Caco-2 (cell line): Measurements from ENCODE around the gene ATP11C. TPM values are rescaled to one million over a fixed set of nuclear protein-coding genes. Genes with fewer than 3 reads are reported as not detected.

Experiments
- BruUV-seq: library from RNA; stranded (reverse); fragments of 400-500 nt; replicated peaks from 2 replicates; lab custom pipeline; 2021; lab: Mats Ljungman, UMichigan
- CTCF ChIA-PET: fragments of 300-600 bp; sonication (Branson Sonifier 250); formaldehyde crosslinking; loops from one replicate; lab custom pipeline; 2022; ENCODE audit warnings: antibody characterized with exemption; lab: Charles Lee
- POLR2A ChIA-PET: fragments of 300-600 bp; sonication (Branson Sonifier 250); formaldehyde crosslinking; loops from one replicate; lab custom pipeline; 2022; ENCODE audit warnings: antibody characterized with exemption; lab: Charles Lee
- DNase-seq, 2 experiments: peaks; one replicate each; pipeline versions ENCODE4 v3.0.0 to v3.0.0-alpha.2; 2020 to 2022
- H3K27me3 ChIP-seq: replicated peaks from 2 replicates; pipeline ENCODE4 v1.6.0; 2011; ENCODE audit warnings: low read length; ENCODE audit not compliant: control insufficient read depth, insufficient read depth
- H3K36me3 ChIP-seq: 2 replicates; pipeline ENCODE4 v1.5.1; 2011; ENCODE audit warnings: low read length; ENCODE audit not compliant: control insufficient read depth, insufficient read depth
- H3K4me1 ChIP-seq: fragments of 250-450 bp; sonication (Bioruptor Pico); 2 replicates; pipeline ENCODE4 v1.5.1; 2020; ENCODE audit warnings: mild to moderate bottlenecking
- H3K4me3 ChIP-seq: 2 replicates; pipeline ENCODE4 v1.5.1; 2011; ENCODE audit warnings: low read depth, mild to moderate bottlenecking, control low read depth, low read length
- H3K9me3 ChIP-seq: fragments of 250-450 bp; sonication (Bioruptor Pico); 2 replicates; pipeline ENCODE4 v1.5.1; 2020; ENCODE audit warnings: mild to moderate bottlenecking, moderate library complexity
- H3K27ac Mint-ChIP-seq: one replicate; pipeline ENCODE4 v1.8.0; 2022; ENCODE audit warnings: mixed read lengths; ENCODE audit not compliant: unreplicated experiment
- H3K27me3 Mint-ChIP-seq: one replicate; pipeline ENCODE4 v1.8.0; 2022; ENCODE audit warnings: mixed read lengths; ENCODE audit not compliant: insufficient read depth, unreplicated experiment
- H3K36me3 Mint-ChIP-seq: one replicate; pipeline ENCODE4 v1.8.0; 2022; ENCODE audit warnings: mild to moderate bottlenecking, mixed read lengths; ENCODE audit not compliant: insufficient read depth, unreplicated experiment
- H3K4me1 Mint-ChIP-seq: one replicate; pipeline ENCODE4 v1.8.0; 2022; ENCODE audit warnings: low read depth, mixed read lengths; ENCODE audit not compliant: unreplicated experiment
- H3K4me3 Mint-ChIP-seq: one replicate; pipeline ENCODE4 v1.8.0; 2022; ENCODE audit warnings: mild to moderate bottlenecking, moderate library complexity, mixed read lengths; ENCODE audit not compliant: unreplicated experiment
- H3K9me3 Mint-ChIP-seq: one replicate; pipeline ENCODE4 v1.8.0; 2022; ENCODE audit warnings: mixed read lengths; ENCODE audit not compliant: unreplicated experiment
- intact Hi-C: fragments of 100-400 bp; cut with micrococcal nuclease; formaldehyde crosslinking; loops from one replicate; pipeline ENCODE4 v1.10.0; 2022; ENCODE audit not compliant: unreplicated experiment
- total RNA-seq: library from RNA; stranded (reverse); gene quantifications from 2 replicates; pipeline ENCODE4 v1.2.3, GENCODE V29; 2022
- TF ChIP-seq, protein P1 (sequence below), 2 experiments: fragments of 200-600 bp in 1 of 2; IDR thresholded peaks; 1 replicate in 1 of 2; 2 replicates in 1 of 2; pipeline versions ENCODE4 v1.5.1 to v1.8.0; 2011 to 2022; ENCODE audit warnings: antibody characterized with exemption in 1 of 2, control low read depth in 1 of 2, inconsistent platforms in 1 of 2, low read depth in 1 of 2, low read length in 1 of 2, mild to moderate bottlenecking in 1 of 2, moderate library complexity in 1 of 2; ENCODE audit not compliant: insufficient read depth in 1 of 2, severe bottlenecking in 1 of 2, unreplicated experiment in 1 of 2

ATP11C gene
- total RNA-seq, 1 experiment from 2014 or later: 12.2 TPM

DNA sequence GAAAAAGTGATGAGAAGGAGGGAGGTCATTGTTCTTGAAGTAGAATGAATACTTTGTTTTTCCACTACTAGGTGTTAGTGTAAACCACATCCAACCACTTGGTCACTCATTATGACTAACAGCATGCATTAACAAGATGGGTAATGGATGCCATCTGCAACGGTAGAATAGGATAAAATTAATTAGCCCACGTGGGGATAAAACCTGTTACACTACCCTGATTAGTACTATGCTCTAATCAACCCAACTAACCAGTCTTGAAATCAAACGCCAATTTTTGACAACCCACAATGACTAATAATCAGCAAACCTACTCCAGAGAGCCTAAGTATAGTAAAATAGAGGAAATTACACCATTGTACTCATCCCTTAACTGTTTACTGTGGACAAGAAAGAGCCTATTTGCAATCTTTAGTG, 131.4 kb downstream of the ATP11C start:
- CTCF ChIA-PET: no interaction called here
- Histone ChIP-seq H3K36me3 (no peaks in the 10 kb centered on the region), H3K4me1 (no peaks in the 10 kb centered on the region), H3K27me3 (no peaks in the 10 kb centered on the region), H3K9me3 (no peaks in the 10 kb centered on the region), H3K4me3 (no peak overlapping the region)
- Mint-ChIP-seq H3K9me3 (no peaks in the 10 kb centered on the region), H3K4me3 (no peak overlapping the region), H3K36me3 (peaks cover 6% of the 10 kb centered on the region), H3K4me1 (no peaks in the 10 kb centered on the region), H3K27ac (no peak overlapping the region), H3K27me3 (no peaks in the 10 kb centered on the region)
- POLR2A ChIA-PET: no interaction called here
- DNase-seq: no peak
- intact Hi-C loops: no loop called here
- BruUV-seq: no TSS peak
- TF ChIP-seq, protein P1, sequence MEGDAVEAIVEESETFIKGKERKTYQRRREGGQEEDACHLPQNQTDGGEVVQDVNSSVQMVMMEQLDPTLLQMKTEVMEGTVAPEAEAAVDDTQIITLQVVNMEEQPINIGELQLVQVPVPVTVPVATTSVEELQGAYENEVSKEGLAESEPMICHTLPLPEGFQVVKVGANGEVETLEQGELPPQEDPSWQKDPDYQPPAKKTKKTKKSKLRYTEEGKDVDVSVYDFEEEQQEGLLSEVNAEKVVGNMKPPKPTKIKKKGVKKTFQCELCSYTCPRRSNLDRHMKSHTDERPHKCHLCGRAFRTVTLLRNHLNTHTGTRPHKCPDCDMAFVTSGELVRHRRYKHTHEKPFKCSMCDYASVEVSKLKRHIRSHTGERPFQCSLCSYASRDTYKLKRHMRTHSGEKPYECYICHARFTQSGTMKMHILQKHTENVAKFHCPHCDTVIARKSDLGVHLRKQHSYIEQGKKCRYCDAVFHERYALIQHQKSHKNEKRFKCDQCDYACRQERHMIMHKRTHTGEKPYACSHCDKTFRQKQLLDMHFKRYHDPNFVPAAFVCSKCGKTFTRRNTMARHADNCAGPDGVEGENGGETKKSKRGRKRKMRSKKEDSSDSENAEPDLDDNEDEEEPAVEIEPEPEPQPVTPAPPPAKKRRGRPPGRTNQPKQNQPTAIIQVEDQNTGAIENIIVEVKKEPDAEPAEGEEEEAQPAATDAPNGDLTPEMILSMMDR (IDR thresholded peaks at IDR 0.05; ENCODE audit: insufficient read depth in 1 of 2, low read depth in 1 of 2, low read length in 1 of 2, severe bottlenecking in 1 of 2, unreplicated experiment in 1 of 2): no peak

- Histone ChIP-seq H3K9me3 (no peaks in the 10 kb centered on the region), H3K36me3 (no peaks in the 10 kb centered on the region), H3K4me1 (no peaks in the 10 kb centered on the region), H3K27me3 (no peaks in the 10 kb centered on the region), H3K4me3 (no peak overlapping the region)
- Mint-ChIP-seq H3K27ac (no peak overlapping the region), H3K27me3 (no peaks in the 10 kb centered on the region), H3K36me3 (peaks cover 6% of the 10 kb centered on the region), H3K4me3 (no peak overlapping the region), H3K9me3 (no peaks in the 10 kb centered on the region), H3K4me1 (no peaks in the 10 kb centered on the region)
- no TSS peak for BruUV-seq
- ChIA-PET CTCF (no interaction called here), POLR2A (no interaction called here)
- TF ChIP-seq, protein P1 (IDR thresholded peaks at IDR 0.05; ENCODE audit: insufficient read depth in 1 of 2, low read depth in 1 of 2, low read length in 1 of 2, severe bottlenecking in 1 of 2, unreplicated experiment in 1 of 2): no peak
- intact Hi-C loops: no loop called here
- DNase-seq: no peak
Measured at GRCh38 chrX:139798701-139799100, 134.2 kb downstream of the ATP11C start.

DNA sequence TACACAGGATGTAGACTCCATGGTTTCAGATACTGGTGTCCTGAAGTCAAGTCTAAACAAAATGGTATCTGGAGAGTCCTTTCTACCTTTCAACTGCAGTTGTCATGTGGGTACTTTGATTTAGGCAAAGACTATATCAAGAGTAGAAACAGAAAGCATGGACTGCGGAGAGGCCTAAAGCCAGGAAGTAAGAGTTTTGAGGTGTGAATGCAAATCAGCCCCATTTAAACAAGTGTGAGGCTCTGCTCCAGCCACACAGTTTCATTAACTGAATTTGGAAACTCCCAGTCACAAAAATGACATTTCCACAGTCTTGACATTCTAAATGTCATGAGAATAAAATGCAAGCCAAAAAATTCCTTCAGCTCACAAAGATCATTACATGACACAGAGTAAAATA, 137.7 kb downstream of the ATP11C start:
- H3K27ac Mint-ChIP-seq: no peak overlapping the region

More for the DNA sequence above, 137.7 kb downstream of the ATP11C start:
- no peaks in the 10 kb centered on the region for H3K4me1 Mint-ChIP-seq
- ChIA-PET POLR2A (no interaction called here), CTCF (no interaction called here)
- no peak overlapping the region for H3K4me3 Mint-ChIP-seq
- H3K4me3 ChIP-seq: no peak overlapping the region
- H3K4me1 ChIP-seq: no peaks in the 10 kb centered on the region
- H3K9me3 ChIP-seq: no peaks in the 10 kb centered on the region
- H3K27me3 ChIP-seq: no peaks in the 10 kb centered on the region
- intact Hi-C loops: no loop called here
- H3K27me3 Mint-ChIP-seq: no peaks in the 10 kb centered on the region
- TF ChIP-seq, protein P1 (IDR thresholded peaks at IDR 0.05; ENCODE audit: insufficient read depth in 1 of 2, low read depth in 1 of 2, low read length in 1 of 2, severe bottlenecking in 1 of 2, unreplicated experiment in 1 of 2): no peak
- BruUV-seq: no TSS peak
- H3K9me3 Mint-ChIP-seq: no peaks in the 10 kb centered on the region
- H3K36me3 Mint-ChIP-seq: no peaks in the 10 kb centered on the region
- no peaks in the 10 kb centered on the region for H3K36me3 ChIP-seq
- DNase-seq: no peak
